Heart left ventricle (tissue), 16 donors: ENCODE results near the gene SYCN. TPM values are rescaled to one million over a fixed set of nuclear protein-coding genes. Genes with fewer than 3 reads are reported as not detected.

ENCODE experiments used
- ATAC-seq, 4 donors: fragments of 200-7000 bp; cut with Tn5 transposase; one replicate each; pipeline ENCODE4 v1.9.1; 2020 to 2022; ENCODE audit warnings: moderate library complexity in 4 of 4, mild to moderate bottlenecking in 3 of 4, moderate number of reproducible peaks in 1 of 4
- DNase-seq, 5 donors: peaks; one replicate each; pipeline ENCODE4 v3.0.0-alpha.2; 2020
- H3K27ac ChIP-seq, 12 donors: fragments of 200-600 bp; sonication (generic) in 4 of 12; one replicate each; pipeline versions ENCODE4 v1.5.0 to v1.8.0; 2016 to 2022; ENCODE audit warnings: mild to moderate bottlenecking in 2 of 12
- H3K27me3 ChIP-seq, 9 donors: fragments of 200-600 bp; sonication (generic) in 2 of 9; one replicate each; pipeline versions ENCODE4 v1.5.1 to v1.8.0; 2016 to 2022; ENCODE audit warnings: mild to moderate bottlenecking in 3 of 9
- H3K36me3 ChIP-seq, 9 donors: fragments of 200-600 bp; sonication (generic) in 2 of 9; one replicate each; pipeline versions ENCODE4 v1.5.0 to v1.8.0; 2018 to 2022; ENCODE audit warnings: mild to moderate bottlenecking in 2 of 9
- H3K4me1 ChIP-seq, 12 donors: fragments of 200-600 bp; sonication (generic) in 4 of 12; one replicate each; pipeline versions ENCODE4 v1.5.0 to v1.8.0; 2016 to 2022; ENCODE audit warnings: mild to moderate bottlenecking in 3 of 12
- H3K4me3 ChIP-seq, 12 donors: fragments of 200-600 bp; sonication (generic) in 4 of 12; one replicate each; pipeline versions ENCODE4 v1.5.0 to v1.8.0; 2017 to 2022; ENCODE audit warnings: mild to moderate bottlenecking in 9 of 12, moderate library complexity in 4 of 12
- H3K9me3 ChIP-seq, 12 donors: fragments of 200-600 bp; sonication (generic) in 4 of 12; one replicate each; pipeline versions ENCODE4 v1.5.0 to v1.8.0; 2016 to 2022; ENCODE audit warnings: mild to moderate bottlenecking in 1 of 12
- POLR2A ChIP-seq, 2 donors: fragments of 450-650 bp; IDR thresholded peaks; one replicate each; pipeline ENCODE4 v1.6.1; 2017; ENCODE audit warnings: antibody characterized with exemption in 2 of 2, mild to moderate bottlenecking in 2 of 2, moderate library complexity in 2 of 2
- WGBS, 4 donors: extraction: QIAGEN DNeasy Blood & Tissue Kit in 2 of 4; methylation state at CpG; one replicate each; pipeline versions ENCODE4 v1.1.5 to v1.1.7; 2013 to 2018; 5-methylcytosine and 5-hydroxymethylcytosine counted together
- intact Hi-C, 10 donors: fragments of 100-400 bp; cut with DNase I; formaldehyde crosslinking; loops; one replicate each; pipeline versions ENCODE4 v1.11.1 to v1.14.2; 2022
- polyA plus RNA-seq, 2 donors: library from polyadenylated mRNA; stranded (reverse); fragments of 200-250 nt; gene quantifications; one replicate each; pipeline ENCODE4 v1.2.3, GENCODE V29; 2013
- total RNA-seq, 9 donors: library from RNA; depleted of rRNA in 2 of 9; stranded (reverse); fragments of >200 nt in 2 of 9; fragmentation: NEBNext Ultra II Directional in 3 of 9; extraction: Animal tissue kit (Norgen Biotek cat#: 25700) in 3 of 9; gene quantifications; one replicate each; pipeline versions ENCODE4 v1.1.0 to v1.2.4, GENCODE V29; 2016 to 2023
- TF ChIP-seq, protein P1 (sequence below), 12 donors: fragments of 200-600 bp; sonication (generic) in 4 of 12; IDR thresholded peaks; one replicate each; pipeline versions ENCODE4 v1.5.0 to v1.8.0; 2018 to 2022; ENCODE audit warnings: antibody characterized with exemption in 12 of 12, mild to moderate bottlenecking in 5 of 12
- donor health status: ischemic (EF 13 %, LVEDD 7.1; RV severe dilation, severe dysfunction).
- donor health status: healthy with polysubstance abuse.
- donor health status: DM: no; HTN: yes; CAD: no.
- donor health status: DM: no; HTN: no; CAD: no.
- donor health status: ischemic (EF 25% LVEDD 6.9; RV normal size, moderate dysfunction).
- donor health status: ischemic (EF 25% LVEDD 5.7; RV mildly dilated, moderate dysfunction).
- donor health status: healthy.
- donor health status: DM: yes; HTN: yes; CAD: no.
- donor health status: ischemic (EF 35%, LVEDD 5.7; RV mildly dilated, moderate dysfunction).
- donor health status: nonischemic (EF 11% LVEDD 7.7; RV severe dilation, severe dysfunction).
- donor health status: DM: yes; HTN: yes; CAD: no.
- donor health status: PGD.
- donor health status: ischemic (EF 29% LVEDD 5.4; RV normal size, mild dysfunction).
- donor health status: nonischemic (EF 23%, LVEDD 6.1; RV moderate dilation, normal function).

SYCN gene
- total and polyA plus RNA-seq, 11 donors, result 0.77 TPM; not detected in 10

DNA sequence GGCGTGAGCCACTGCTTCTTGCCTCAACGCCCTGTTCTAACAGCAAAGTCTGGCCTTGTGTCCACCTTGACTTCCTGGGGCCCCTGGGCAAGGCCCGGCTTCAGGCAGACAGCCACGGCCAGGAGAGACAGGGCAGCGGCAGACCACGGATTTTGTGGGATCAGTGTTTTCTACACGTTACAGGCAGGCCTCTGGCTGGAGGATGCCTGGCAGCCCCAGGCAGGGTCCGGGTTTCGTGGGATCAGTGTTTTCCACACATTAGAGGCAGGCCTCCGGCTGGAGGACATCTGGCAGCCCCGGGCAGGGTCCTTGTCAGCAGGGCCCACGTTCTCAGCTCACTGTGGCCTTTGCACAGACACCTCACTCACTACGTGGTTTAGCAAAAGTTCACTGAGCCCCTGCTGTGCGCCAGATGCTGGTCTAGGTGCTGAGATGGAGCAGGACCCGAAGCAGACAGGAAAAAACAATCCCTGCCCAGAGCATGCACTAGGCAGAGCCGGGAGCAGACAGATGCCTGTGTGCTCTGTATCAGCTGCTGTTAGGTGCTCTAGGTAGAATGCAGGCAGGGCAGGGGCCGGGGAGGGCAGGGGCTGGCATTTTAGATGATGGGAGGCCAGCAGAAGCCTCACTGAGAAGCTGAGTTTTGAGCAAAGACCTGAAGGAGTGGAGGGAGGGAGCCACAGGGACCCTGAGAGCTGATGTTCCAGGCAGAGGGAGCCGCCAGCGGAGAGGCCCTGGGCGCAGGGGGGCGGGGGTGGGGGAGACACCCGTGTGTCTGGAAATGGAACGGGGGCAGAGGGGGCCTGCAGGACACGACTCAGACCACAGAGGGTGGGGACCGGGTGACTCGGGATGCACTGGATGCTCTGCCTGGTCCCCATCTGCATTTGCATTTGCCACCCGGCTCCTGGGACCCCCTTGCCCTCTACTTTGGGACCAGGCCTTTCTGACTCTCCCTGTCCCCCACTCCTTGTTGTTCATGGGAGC lies 32.3 kb downstream of the SYCN start:
- TF ChIP-seq, protein P1, sequence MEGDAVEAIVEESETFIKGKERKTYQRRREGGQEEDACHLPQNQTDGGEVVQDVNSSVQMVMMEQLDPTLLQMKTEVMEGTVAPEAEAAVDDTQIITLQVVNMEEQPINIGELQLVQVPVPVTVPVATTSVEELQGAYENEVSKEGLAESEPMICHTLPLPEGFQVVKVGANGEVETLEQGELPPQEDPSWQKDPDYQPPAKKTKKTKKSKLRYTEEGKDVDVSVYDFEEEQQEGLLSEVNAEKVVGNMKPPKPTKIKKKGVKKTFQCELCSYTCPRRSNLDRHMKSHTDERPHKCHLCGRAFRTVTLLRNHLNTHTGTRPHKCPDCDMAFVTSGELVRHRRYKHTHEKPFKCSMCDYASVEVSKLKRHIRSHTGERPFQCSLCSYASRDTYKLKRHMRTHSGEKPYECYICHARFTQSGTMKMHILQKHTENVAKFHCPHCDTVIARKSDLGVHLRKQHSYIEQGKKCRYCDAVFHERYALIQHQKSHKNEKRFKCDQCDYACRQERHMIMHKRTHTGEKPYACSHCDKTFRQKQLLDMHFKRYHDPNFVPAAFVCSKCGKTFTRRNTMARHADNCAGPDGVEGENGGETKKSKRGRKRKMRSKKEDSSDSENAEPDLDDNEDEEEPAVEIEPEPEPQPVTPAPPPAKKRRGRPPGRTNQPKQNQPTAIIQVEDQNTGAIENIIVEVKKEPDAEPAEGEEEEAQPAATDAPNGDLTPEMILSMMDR (IDR thresholded peaks at IDR 0.05), result no peak
- TF ChIP-seq POLR2A (IDR thresholded peaks at IDR 0.05), result no peak
- H3K4me1 ChIP-seq, result peaks cover 0 to 12% (median 4%) of the 10 kb centered on the region in 12 donors
- H3K36me3 ChIP-seq, result peaks cover 0 to 59% (median 13%) of the 10 kb centered on the region in 9 donors
- DNase-seq (no peak), ATAC-seq (no peak)
- H3K27ac ChIP-seq, result no peak overlapping the region
- H3K9me3 ChIP-seq, result no peaks in the 10 kb centered on the region
- H3K4me3 ChIP-seq, result no peak overlapping the region
- no peaks in the 10 kb centered on the region for H3K27me3 ChIP-seq
- WGBS, 4 donors, result 83 to 90% (median 84%) methylated on average over 19 to 27 of the region's 27 CpGs
- intact Hi-C loops, result no loop called here

DNA sequence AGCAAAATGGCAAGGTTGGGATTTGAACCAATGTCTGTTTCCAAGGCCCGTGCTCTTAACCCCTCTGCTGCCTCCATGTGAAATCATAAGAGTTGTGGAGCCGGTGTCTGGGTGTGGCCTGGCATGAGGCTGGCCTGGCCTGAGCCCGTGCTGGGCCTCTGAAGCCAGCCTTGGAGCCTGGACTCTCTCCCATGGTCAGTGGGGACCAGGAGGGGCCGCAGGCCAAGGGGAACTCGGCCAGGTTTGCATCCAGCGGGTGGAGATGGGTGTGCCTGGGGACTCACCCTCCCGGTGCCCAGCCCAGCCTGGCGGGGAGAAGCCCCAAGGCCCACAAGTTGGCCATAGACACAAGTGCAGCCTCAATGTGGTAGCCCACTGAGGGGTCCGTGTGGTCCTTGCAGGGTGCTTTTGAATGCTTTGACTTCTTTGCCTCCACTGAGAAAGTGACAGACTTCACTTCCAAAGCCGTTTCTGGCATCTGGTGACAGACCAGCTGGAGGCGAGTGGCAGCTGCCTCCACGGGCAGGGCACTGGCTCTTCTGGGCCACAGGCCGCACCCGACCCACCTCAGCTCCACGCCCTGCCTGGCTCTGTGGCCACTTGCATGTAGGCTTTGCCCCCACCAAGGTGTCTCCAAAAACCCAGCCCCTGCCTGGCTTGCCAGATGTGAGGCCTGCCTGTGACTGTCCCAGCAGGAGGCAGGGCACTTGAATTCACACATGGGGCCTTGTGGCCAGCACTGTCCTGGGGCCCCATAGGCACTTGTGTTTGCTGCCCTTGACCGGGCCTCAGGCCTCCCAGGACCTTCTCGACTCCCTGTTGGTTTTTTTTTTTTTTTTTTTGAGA lies 33.5 kb downstream of the SYCN start:
- WGBS, 4 donors, result 72 to 84% (median 81%) methylated on average over 13 to 17 of the region's 17 CpGs
- ATAC-seq, result no peak
- intact Hi-C loops, result no loop called here
- Histone ChIP-seq H3K4me1 (peaks cover 0 to 21% (median 13%) of the 10 kb centered on the region in 12 donors), H3K27ac (no peak overlapping the region), H3K36me3 (peaks cover 0 to 47% (median 12%) of the 10 kb centered on the region in 9 donors), H3K27me3 (no peaks in the 10 kb centered on the region), H3K4me3 (no peak overlapping the region), H3K9me3 (no peaks in the 10 kb centered on the region)
- TF ChIP-seq, protein P1 (IDR thresholded peaks at IDR 0.05), result no peak
- no peak for TF ChIP-seq POLR2A (IDR thresholded peaks at IDR 0.05)
- no peak for DNase-seq

DNA sequence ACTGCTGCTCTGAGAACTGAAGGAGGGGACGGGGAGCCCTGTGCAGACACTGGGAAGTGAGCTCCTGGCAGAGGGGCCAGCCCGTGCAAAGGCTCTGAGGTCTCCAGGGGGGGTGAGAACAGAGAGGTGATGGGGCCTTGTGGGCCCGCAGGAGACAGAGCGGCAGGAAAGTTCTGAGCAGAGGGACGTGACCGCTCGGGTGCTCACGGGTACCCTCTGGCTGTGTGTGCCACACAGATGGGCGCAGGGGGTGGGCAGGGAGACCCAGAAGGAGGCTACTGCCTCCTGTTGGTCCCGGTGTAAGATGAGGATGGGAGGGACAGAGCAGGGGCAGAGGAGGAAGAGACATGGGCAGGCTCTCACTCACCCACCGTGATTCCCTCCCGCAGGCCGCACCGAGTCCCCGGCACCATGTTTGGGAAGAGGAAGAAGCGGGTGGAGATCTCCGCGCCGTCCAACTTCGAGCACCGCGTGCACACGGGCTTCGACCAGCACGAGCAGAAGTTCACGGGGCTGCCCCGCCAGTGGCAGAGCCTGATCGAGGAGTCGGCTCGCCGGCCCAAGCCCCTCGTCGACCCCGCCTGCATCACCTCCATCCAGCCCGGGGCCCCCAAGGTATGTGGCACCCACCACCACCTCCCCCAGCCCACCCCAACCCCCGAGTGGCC lies 34.8 kb downstream of the SYCN start:
- Histone ChIP-seq H3K27me3 (no peaks in the 10 kb centered on the region), H3K9me3 (no peaks in the 10 kb centered on the region), H3K4me3 (no peak overlapping the region), H3K36me3 (peaks cover 0 to 36% (median 8%) of the 10 kb centered on the region in 9 donors), H3K4me1 (peaks cover 0 to 21% (median 13%) of the 10 kb centered on the region in 12 donors), H3K27ac (no peak overlapping the region)
- no peak for ATAC-seq
- WGBS, 4 donors, result 91 to 94% (median 94%) methylated on average over 28 to 36 of the region's 36 CpGs
- no peak for DNase-seq
- intact Hi-C loops, result no loop called here
- TF ChIP-seq, protein P1 (IDR thresholded peaks at IDR 0.05), result no peak
- TF ChIP-seq POLR2A (IDR thresholded peaks at IDR 0.05), result no peak
